A549 (cell line): ENCODE measurements around the gene ANO4.

Experiments
- CBX8 ChIP-seq: fragments of 200-600 bp; sonication (generic); IDR thresholded peaks from 2 replicates; pipeline ENCODE4 v1.6.1; 2016
- CEBPB ChIP-seq, 2 experiments: fragments of >200 bp in 1 of 2; sonication (Bioruptor Twin) in 1 of 2; formaldehyde crosslinking in 1 of 2; IDR thresholded peaks; 2 replicates each; pipeline ENCODE4 v1.6.1; 2012 to 2016
- CHD2 ChIP-seq: fragments of 150-350 bp; IDR thresholded peaks from 2 replicates; pipeline ENCODE4 v1.6.1; 2014; ENCODE audit warnings: low read length; ENCODE audit not compliant: partially characterized antibody
- CTCF ChIP-seq: fragments of >200 bp; sonication (Bioruptor Twin); formaldehyde crosslinking; IDR thresholded peaks from 3 replicates; pipeline ENCODE4 v1.5.1; 2016
- HMGXB4 ChIP-seq: fragments of 250-450 bp; sonication (Bioruptor Pico); IDR thresholded peaks from 2 replicates; pipeline ENCODE4 v1.5.0; 2021; ENCODE audit warnings: mild to moderate bottlenecking, moderate library complexity, borderline replicate concordance
- MAX ChIP-seq: IDR thresholded peaks from 2 replicates; pipeline ENCODE4 v1.6.1; 2012
- POLR2A ChIP-seq: IDR thresholded peaks from 2 replicates; pipeline ENCODE4 v1.6.1; 2012; ENCODE audit warnings: mild to moderate bottlenecking, low read length
- RAD21 ChIP-seq, 2 experiments: fragments of >200 bp in 1 of 2; sonication (Bioruptor Twin) in 1 of 2; formaldehyde crosslinking in 1 of 2; IDR thresholded peaks in 1 of 2; conservative IDR thresholded peaks in 1 of 2; 2 replicates in 1 of 2; 3 replicates in 1 of 2; pipeline ENCODE4 v1.6.1; 2012 to 2018; ENCODE audit warnings: inconsistent platforms in 1 of 2
- RARB ChIP-seq: fragments of 250-450 bp; sonication (Bioruptor Pico); IDR thresholded peaks from 2 replicates; pipeline ENCODE4 v1.8.0; 2021; ENCODE audit warnings: mild to moderate bottlenecking, moderate library complexity
- REST ChIP-seq: fragments of 200-600 bp; sonication (generic); IDR thresholded peaks from 2 replicates; pipeline ENCODE4 v1.6.1; 2016; ENCODE audit warnings: antibody characterized with exemption, mild to moderate bottlenecking, moderate library complexity
- RFX5 ChIP-seq: fragments of 450-650 bp; IDR thresholded peaks from 2 replicates; pipeline ENCODE4 v1.7.1; 2014; ENCODE audit warnings: antibody characterized with exemption, mild to moderate bottlenecking, moderate library complexity

GRCh38 chr12:100936661-100937060 is 142.1 kb downstream of the ANO4 start:
- TF ChIP-seq CTCF (no peak), CHD2 (no peak), REST (no peak), RFX5 (no peak), CEBPB (IDR thresholded peaks at IDR 0.05) (no peak), CBX8 (no peak), MAX (no peak), HMGXB4 (no peak), RARB (no peak), RAD21 (conservative IDR thresholded peaks at IDR 0.05 in 1 of 2, IDR thresholded peaks at IDR 0.05 in 1 of 2) (no peak), POLR2A (no peak)
